ENCODE results near the gene FGFR2.

GRCh38 chr10:121639416-121639815, 41.2 kb upstream of the FGFR2 start:
- TF ChIP-seq GATA2 (IDR thresholded peaks at IDR 0.05; ENCODE audit: low read depth, low read length) = no peak
- TF ChIP-seq GATA3 (IDR thresholded peaks at IDR 0.05; ENCODE audit: low read depth, low read length) = no peak
